ENCODE data around the gene SRSF3.
"Not testable (repeated sequence)": the region's sequence is repeated elsewhere in the genome, so short reads cannot be mapped to it uniquely, and the experiment has no call there.

Gene SRSF3

GRCh38 chr6:36610956-36611336, 16.8 kb downstream of the SRSF3 start:
- no peak overlapping the region for H3K27ac ChIP-seq
- no peak overlapping the region for H3K4me3 ChIP-seq
- DNase-seq (ENCODE audit: low spot score) = peak; percentile 43
- TF ChIP-seq, protein P1, sequence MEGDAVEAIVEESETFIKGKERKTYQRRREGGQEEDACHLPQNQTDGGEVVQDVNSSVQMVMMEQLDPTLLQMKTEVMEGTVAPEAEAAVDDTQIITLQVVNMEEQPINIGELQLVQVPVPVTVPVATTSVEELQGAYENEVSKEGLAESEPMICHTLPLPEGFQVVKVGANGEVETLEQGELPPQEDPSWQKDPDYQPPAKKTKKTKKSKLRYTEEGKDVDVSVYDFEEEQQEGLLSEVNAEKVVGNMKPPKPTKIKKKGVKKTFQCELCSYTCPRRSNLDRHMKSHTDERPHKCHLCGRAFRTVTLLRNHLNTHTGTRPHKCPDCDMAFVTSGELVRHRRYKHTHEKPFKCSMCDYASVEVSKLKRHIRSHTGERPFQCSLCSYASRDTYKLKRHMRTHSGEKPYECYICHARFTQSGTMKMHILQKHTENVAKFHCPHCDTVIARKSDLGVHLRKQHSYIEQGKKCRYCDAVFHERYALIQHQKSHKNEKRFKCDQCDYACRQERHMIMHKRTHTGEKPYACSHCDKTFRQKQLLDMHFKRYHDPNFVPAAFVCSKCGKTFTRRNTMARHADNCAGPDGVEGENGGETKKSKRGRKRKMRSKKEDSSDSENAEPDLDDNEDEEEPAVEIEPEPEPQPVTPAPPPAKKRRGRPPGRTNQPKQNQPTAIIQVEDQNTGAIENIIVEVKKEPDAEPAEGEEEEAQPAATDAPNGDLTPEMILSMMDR (IDR thresholded peaks at IDR 0.05) = no peak

DNA sequence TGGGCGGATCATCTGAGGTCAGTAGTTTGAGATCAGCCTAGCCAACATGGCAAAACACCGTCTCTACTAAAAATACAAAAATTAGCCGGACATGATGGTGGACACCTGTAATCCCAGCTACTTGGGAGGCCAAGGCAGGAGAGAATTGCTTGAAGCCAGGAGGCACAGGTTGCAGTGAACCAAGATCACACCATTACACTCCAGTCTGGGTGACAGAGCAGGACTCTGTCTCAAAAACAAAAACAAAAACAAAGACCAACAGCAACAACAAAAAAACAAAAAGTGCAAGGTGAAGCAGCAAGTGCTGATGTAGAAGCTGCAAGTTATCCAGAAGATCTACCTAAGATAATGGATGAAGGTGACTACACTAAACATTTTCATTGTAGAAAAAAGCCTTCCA, 17.5 kb downstream of the SRSF3 start:
- peak; percentile 17 for DNase-seq (ENCODE audit: low spot score)
- H3K27ac ChIP-seq, H3K4me3 ChIP-seq: not testable (repeated sequence)

DNA sequence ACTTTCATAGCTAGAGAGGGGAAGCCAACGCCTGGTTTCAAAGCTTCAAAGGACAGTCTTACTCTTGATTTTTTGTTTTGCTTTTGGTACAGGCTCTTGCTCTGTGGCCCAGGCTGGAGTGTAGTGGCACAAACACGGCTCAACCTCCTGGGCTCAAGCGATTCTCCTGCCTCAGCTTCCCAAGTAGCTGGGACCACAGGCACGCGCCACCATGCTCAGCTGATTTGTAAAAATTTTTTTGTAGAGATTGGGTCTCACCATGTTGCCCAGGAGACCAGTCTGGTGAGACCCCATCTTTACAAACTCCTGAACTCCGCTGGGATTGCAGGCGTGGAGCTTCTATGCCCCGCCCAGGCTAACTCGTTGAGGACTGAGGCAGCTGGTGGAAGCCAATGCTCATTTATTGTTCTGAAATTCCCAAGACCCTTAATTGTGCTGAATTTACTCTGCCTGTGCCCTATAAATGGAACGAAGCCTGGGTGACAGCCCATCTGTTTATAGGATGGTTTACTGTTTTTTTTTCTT, 18.0 kb downstream of the SRSF3 start:
- Histone ChIP-seq H3K27ac (no peak overlapping the region), H3K4me3 (no peak overlapping the region)
- peak; percentile 60 for DNase-seq (ENCODE audit: low spot score)
- TF ChIP-seq, protein P1 (IDR thresholded peaks at IDR 0.05) = no peak

DNA sequence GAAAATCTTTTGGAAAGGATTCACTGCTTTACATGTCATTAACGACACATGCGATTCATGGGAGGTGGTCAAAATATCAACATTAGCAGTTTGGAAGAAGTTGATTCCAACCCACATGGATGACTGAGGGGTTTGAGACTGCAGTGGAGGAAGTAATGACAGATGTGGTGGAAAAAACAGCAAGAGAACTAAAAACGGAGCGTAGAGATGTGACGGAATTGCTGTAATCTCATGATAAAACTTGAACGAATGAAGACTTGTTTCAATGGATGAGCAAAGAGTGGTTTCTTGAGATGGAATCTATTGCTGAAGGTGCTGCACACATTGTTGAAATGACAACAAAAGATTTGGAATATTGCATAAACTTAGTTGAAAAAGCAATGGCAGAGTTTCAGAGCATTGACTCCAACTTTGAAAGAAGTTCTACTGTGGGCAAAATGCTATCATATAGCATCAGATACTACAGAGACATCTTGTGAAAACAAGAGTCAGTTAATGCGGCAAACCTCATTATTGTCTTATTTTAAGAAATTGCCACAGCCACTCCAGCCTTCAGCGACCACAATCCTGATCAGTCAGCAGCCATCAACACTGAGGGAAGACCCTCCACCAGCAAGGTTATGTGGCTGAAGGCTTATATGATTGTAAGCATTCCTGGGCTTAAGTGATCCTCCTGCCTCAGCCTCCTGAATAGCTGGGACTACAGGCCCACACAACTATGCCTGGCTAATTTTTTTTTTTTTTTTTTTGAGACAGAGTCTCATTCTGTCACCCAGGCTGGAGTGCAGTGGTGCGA, 19.2 kb downstream of the SRSF3 start:
- TF ChIP-seq, protein P1 (IDR thresholded peaks at IDR 0.05) = no peak
- Histone ChIP-seq H3K4me3 (no peak overlapping the region), H3K27ac (no peak overlapping the region)
- DNase-seq (ENCODE audit: low spot score) = peak; percentile 19

DNA sequence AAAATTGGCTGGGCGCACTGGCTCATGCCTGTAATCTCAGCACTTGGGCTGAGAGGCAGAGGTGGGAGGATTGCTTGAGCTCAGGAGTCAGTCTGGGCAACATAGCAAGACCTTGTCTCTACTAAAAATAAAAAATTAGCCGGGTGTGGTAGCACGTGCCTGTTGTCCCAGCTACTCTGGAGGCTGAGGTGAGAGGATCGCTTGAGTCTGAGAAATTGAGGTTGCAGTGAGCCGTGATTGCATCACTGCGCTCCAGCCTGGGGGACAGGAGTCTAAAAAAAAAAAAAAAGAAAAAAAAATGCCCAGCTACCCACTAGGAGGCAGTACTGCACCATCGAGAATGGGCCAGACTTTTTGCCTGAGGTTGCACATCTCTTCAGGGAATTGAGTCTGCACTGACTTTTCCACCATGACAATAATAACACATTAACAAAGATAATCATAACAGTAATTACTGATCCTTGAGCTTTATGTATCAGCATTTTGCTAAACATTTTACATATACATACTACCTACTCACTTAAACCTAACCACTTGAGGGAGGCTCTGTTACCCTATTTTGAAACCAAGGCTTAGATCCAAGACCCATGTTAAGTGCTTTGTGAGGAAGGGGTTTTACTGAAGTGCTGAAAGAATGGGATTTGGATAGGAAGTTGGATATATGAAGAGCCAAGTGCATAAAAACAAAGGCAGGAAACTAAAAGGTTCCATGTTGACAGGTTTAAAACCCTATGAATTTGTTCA, 21.0 kb downstream of the SRSF3 start:
- TF ChIP-seq, protein P1 (IDR thresholded peaks at IDR 0.05) = peak; percentile 31
- H3K27ac ChIP-seq = no peak overlapping the region
- peak; percentile 73 for DNase-seq (ENCODE audit: low spot score)
- H3K4me3 ChIP-seq = no peak overlapping the region

DNA sequence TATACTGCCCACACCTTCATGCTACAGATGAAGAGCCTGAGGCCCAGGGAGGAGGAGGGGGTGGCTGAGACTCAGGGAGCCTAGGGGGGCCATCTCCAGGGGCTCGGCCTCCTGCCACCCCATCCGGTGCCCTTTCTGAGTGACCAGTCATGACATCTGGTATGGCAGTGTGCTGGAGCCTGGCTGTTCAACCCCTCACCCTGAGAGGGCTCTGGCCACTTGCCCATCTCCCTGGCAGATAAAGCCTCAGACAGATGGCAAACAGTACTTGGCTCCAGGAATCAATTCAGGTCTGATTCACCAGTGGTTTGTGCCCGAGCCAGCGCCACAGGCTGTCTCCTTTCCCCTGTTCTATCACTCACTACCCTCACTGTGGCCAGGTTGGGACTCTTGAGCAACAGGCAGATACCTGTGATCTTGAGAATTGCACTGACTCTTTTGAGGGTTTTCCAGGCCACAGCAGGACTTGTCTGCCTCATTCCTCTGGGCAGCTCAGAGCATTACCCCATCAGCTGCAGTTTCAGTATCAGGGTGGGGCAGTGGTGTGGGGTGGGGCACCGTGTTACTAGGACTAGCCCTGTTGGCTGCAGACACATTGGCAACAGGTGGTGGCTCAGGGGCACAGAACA, 22.8 kb downstream of the SRSF3 start:
- TF ChIP-seq, protein P1 (IDR thresholded peaks at IDR 0.05) = no peak
- H3K4me3 ChIP-seq = no peak overlapping the region
- H3K27ac ChIP-seq = peak overlapping the region in 1 of 2 donors; percentile 21
- peak; percentile 60 for DNase-seq (ENCODE audit: low spot score)
